Esophagus squamous epithelium (tissue), 5 donors: ENCODE measurements around the gene GRAMD2B. TPM values are rescaled to one million over a fixed set of nuclear protein-coding genes. Genes with fewer than 3 reads are reported as not detected.
A peak's percentile ranks its signal among the peaks of the same experiment; 100 is the strongest.

Experiments
- DNase-seq: peaks from one replicate; lab custom pipeline; 2025; lab: John Stamatoyannopoulos, UW
- H3K27ac ChIP-seq, 4 donors: fragments of 200-600 bp; sonication (generic); one replicate each; pipeline ENCODE4 v1.5.1; 2016 to 2019; ENCODE audit warnings: mild to moderate bottlenecking in 1 of 4
- H3K27me3 ChIP-seq, 4 donors: fragments of 200-600 bp; sonication (generic); 1 replicate in 3 of 4; 2 replicates in 1 of 4; pipeline versions ENCODE4 v1.5.1 to v1.6.0; 2017 to 2021; ENCODE audit warnings: antibody characterized with exemption in 1 of 4
- H3K36me3 ChIP-seq, 3 donors: fragments of 200-600 bp; sonication (generic); one replicate each; pipeline ENCODE4 v1.5.1; 2016 to 2019
- H3K4me1 ChIP-seq, 3 donors: fragments of 200-600 bp; sonication (generic); one replicate each; pipeline ENCODE4 v1.5.1; 2017 to 2019
- H3K4me3 ChIP-seq, 4 donors: fragments of 200-600 bp; sonication (generic); 1 replicate in 3 of 4; 2 replicates in 1 of 4; pipeline ENCODE4 v1.5.1; 2016 to 2019; ENCODE audit warnings: mild to moderate bottlenecking in 2 of 4, moderate library complexity in 1 of 4
- H3K9me3 ChIP-seq, 3 donors: fragments of 200-600 bp; sonication (generic); one replicate each; pipeline ENCODE4 v1.5.1; 2016 to 2019
- CTCF ChIP-seq, 6 experiments: fragments of 450-650 bp in 4 of 6; fragments of 200-600 bp in 2 of 6; sonication (generic) in 2 of 6; IDR thresholded peaks; one replicate each; pipeline ENCODE4 v1.5.1; 2016 to 2019; ENCODE audit warnings: antibody characterized with exemption in 6 of 6, mild to moderate bottlenecking in 4 of 6, moderate library complexity in 4 of 6
- POLR2A ChIP-seq, 4 donors: fragments of 450-650 bp; IDR thresholded peaks; one replicate each; pipeline ENCODE4 v1.6.1; 2017; ENCODE audit warnings: antibody characterized with exemption in 4 of 4, mild to moderate bottlenecking in 4 of 4, moderate library complexity in 3 of 4
- WGBS, 2 donors: methylation state at CpG; one replicate each; pipeline ENCODE4 v1.1.5; 2018; 5-methylcytosine and 5-hydroxymethylcytosine counted together
- intact Hi-C: fragments of 100-400 bp; cut with DNase I; formaldehyde crosslinking; loops from one replicate; pipeline ENCODE4 v1.15.0; 2022
- total RNA-seq, 4 donors: library from RNA; depleted of rRNA; stranded (reverse); fragments of >200 nt; gene quantifications; one replicate each; pipeline ENCODE4 v1.1.0, GENCODE V29; 2016
- donor health status: DM: yes; HTN: yes; CAD: no.

Gene GRAMD2B
- total RNA-seq, 4 donors from 2014 or later = 10.2 to 29.0 (median 15.8) TPM

GRCh38 chr5:126512451-126512850 lies 89.2 kb downstream of the GRAMD2B start:
- no peaks in the 10 kb centered on the region for H3K9me3 ChIP-seq
- H3K27me3 ChIP-seq = no peaks in the 10 kb centered on the region
- intact Hi-C loops = no loop called here
- H3K4me3 ChIP-seq = no peak overlapping the region
- no peak for DNase-seq
- no peak for TF ChIP-seq POLR2A (IDR thresholded peaks at IDR 0.05)
- no peak for TF ChIP-seq CTCF (IDR thresholded peaks at IDR 0.05)
- peaks cover 0 to 36% (median 9%) of the 10 kb centered on the region in 3 donors for H3K4me1 ChIP-seq
- WGBS, 2 donors = 83 to 94% methylated on average over 3 of the region's 3 CpGs
- peak overlapping the region in 3 of 4 donors; percentile 21 to 62 (median 62) for H3K27ac ChIP-seq
- H3K36me3 ChIP-seq = no peaks in the 10 kb centered on the region

- H3K27me3 ChIP-seq = no peaks in the 10 kb centered on the region
- 90 to 94% methylated on average over 2 of the region's 2 CpGs for WGBS, 2 donors
- no peak for TF ChIP-seq POLR2A (IDR thresholded peaks at IDR 0.05)
- TF ChIP-seq CTCF (IDR thresholded peaks at IDR 0.05) = no peak
- H3K27ac ChIP-seq = peak overlapping the region in 3 of 4 donors; percentile 21 to 62 (median 62)
- no peaks in the 10 kb centered on the region for H3K36me3 ChIP-seq
- H3K4me3 ChIP-seq = no peak overlapping the region
- no peaks in the 10 kb centered on the region for H3K9me3 ChIP-seq
- no peak for DNase-seq
- intact Hi-C loops = no loop called here
- H3K4me1 ChIP-seq = peaks cover 0 to 40% (median 7%) of the 10 kb centered on the region in 3 donors
These were observed 90.1 kb downstream of the GRAMD2B start for GRCh38 chr5:126513302-126513701.

- no peak for DNase-seq
- H3K4me1 ChIP-seq = peaks cover 0 to 40% (median 6%) of the 10 kb centered on the region in 3 donors
- WGBS, 2 donors = 73 to 76% methylated on average over 4 of the region's 4 CpGs
- H3K9me3 ChIP-seq = no peaks in the 10 kb centered on the region
- intact Hi-C loops = no loop called here
- no peak overlapping the region for H3K4me3 ChIP-seq
- H3K27me3 ChIP-seq = no peaks in the 10 kb centered on the region
- H3K27ac ChIP-seq = peak overlapping the region in 3 of 4 donors; percentile 21 to 62 (median 62)
- TF ChIP-seq CTCF (IDR thresholded peaks at IDR 0.05) = no peak
- TF ChIP-seq POLR2A (IDR thresholded peaks at IDR 0.05) = no peak
- H3K36me3 ChIP-seq = no peaks in the 10 kb centered on the region
These were observed 90.5 kb downstream of the GRAMD2B start for GRCh38 chr5:126513703-126514102.

GRCh38 chr5:126514131-126514557 lies 90.9 kb downstream of the GRAMD2B start:
- DNase-seq = no peak
- Histone ChIP-seq H3K4me1 (peaks cover 0 to 42% (median 10%) of the 10 kb centered on the region in 3 donors), H3K4me3 (no peak overlapping the region), H3K27me3 (no peaks in the 10 kb centered on the region), H3K36me3 (no peaks in the 10 kb centered on the region), H3K27ac (peak overlapping the region in 3 of 4 donors; percentile 21 to 62 (median 46)), H3K9me3 (no peaks in the 10 kb centered on the region)
- intact Hi-C loops = no loop called here
- TF ChIP-seq POLR2A (IDR thresholded peaks at IDR 0.05) (no peak), CTCF (IDR thresholded peaks at IDR 0.05) (no peak)
- 70 to 75% methylated on average over 4 of the region's 4 CpGs for WGBS, 2 donors

GRCh38 chr5:126514558-126515141 lies 91.4 kb downstream of the GRAMD2B start:
- WGBS, 2 donors = 85 to 90% methylated on average over 8 to 9 of the region's 9 CpGs
- TF ChIP-seq CTCF (IDR thresholded peaks at IDR 0.05) (no peak), POLR2A (IDR thresholded peaks at IDR 0.05) (no peak)

More at GRCh38 chr5:126514558-126515141, 91.4 kb downstream of the GRAMD2B start:
- H3K4me3 ChIP-seq = no peak overlapping the region
- no peaks in the 10 kb centered on the region for H3K9me3 ChIP-seq
- no peaks in the 10 kb centered on the region for H3K36me3 ChIP-seq
- no peaks in the 10 kb centered on the region for H3K27me3 ChIP-seq
- peaks cover 0 to 42% (median 15%) of the 10 kb centered on the region in 3 donors for H3K4me1 ChIP-seq
- peak overlapping the region in 3 of 4 donors; percentile 21 to 62 (median 46) for H3K27ac ChIP-seq
- DNase-seq = no peak
- intact Hi-C loops = no loop called here
